ENCODE data around the gene PNKD. TPM values are rescaled to one million over a fixed set of nuclear protein-coding genes. Genes with fewer than 3 reads are reported as not detected.

The PNKD gene
- total RNA-seq, 1 experiment from 2014 or later = 58.1 TPM

- no TSS peak for BruUV-seq (replicated peaks)
- intact Hi-C loops (cut with micrococcal nuclease) = loop anchor here (1.0 to 2.0 kb wide), 4 partner anchors 55 to 166 kb away; partner anchors contain the start of gene CATIP
- peak overlapping the region; percentile 6; the same call in 1 of the 2 replicates for H3K4me2 ChIP-seq (ENCODE audit: low read length)
Observed at GRCh38 chr2:218301176-218301819, 31.0 kb downstream of the PNKD start.

More at GRCh38 chr2:218301176-218301819, 31.0 kb downstream of the PNKD start:
- Histone ChIP-seq H3K9me2 (ENCODE audit: insufficient read depth) (no peaks in the 10 kb centered on the region), H3K79me2 (ENCODE audit: insufficient read depth, low read length) (no peaks in the 10 kb centered on the region), H3K4me3 (replicated peaks in 1 of 2; ENCODE audit: low read depth in 1 of 2, low read length in 2 of 2) (no peak overlapping the region), H3K27me3 (ENCODE audit: insufficient read depth, low read length) (no peaks in the 10 kb centered on the region), H3K9me3 (ENCODE audit: control insufficient read depth in 1 of 2, insufficient read depth in 1 of 2, low read depth in 1 of 2, low read length in 2 of 2) (no peaks in the 10 kb centered on the region), H3K36me3 (ENCODE audit: control insufficient read depth in 1 of 2, insufficient read depth in 2 of 2, low read length in 2 of 2) (no peaks in the 10 kb centered on the region), H3K27ac (ENCODE audit: low read depth, low read length) (no peak overlapping the region), H3K9ac (ENCODE audit: low read length) (no peak overlapping the region), H4K20me1 (ENCODE audit: insufficient read depth) (no peaks in the 10 kb centered on the region), H3K4me1 (ENCODE audit: control insufficient read depth in 1 of 2, insufficient read depth in 2 of 2, low read length in 2 of 2) (peaks cover 16 to 30% of the 10 kb centered on the region in 2 experiments), H2AFZ (ENCODE audit: low read depth, low read length, poor library complexity, severe bottlenecking) (peak overlapping the region; percentile 55)
- ATAC-seq = peak; percentile 83
- TF ChIP-seq MAX (IDR thresholded peaks at IDR 0.05) (0 out of 2 replicates have a peak, but pooled peaks have one; percentile 12), RAD21 (IDR thresholded peaks at IDR 0.05; ENCODE audit: low read depth) (peak; percentile 98), POLR2AphosphoS5 (IDR thresholded peaks at IDR 0.05; ENCODE audit: low read depth, low read length) (peak; percentile 28; the same call in 1 of the 2 replicates), CTCF (IDR thresholded peaks at IDR 0.05 in 2 of 3, conservative IDR thresholded peaks at IDR 0.05 in 1 of 3; ENCODE audit: borderline replicate concordance in 1 of 3, insufficient read depth in 1 of 3, low read depth in 2 of 3, low read length in 2 of 3) (peak; percentile 93 to 98 (median 95)), FOSL1 (IDR thresholded peaks at IDR 0.05; ENCODE audit: low read depth) (no peak), YY1 (IDR thresholded peaks at IDR 0.05; ENCODE audit: extremely low read depth, insufficient replicate concordance, low read depth, low read length) (peak; percentile 64), CBX3 (IDR thresholded peaks at IDR 0.05; ENCODE audit: low read depth) (peak; percentile 96), ZBTB33 (IDR thresholded peaks at IDR 0.05; ENCODE audit: extremely low read depth, insufficient replicate concordance, low read length) (peak; percentile 59), SRF (IDR thresholded peaks at IDR 0.05; ENCODE audit: low read depth) (no peak)
- ChIA-PET RAD21 (ENCODE audit: low non-redundant PET in 1 of 2, low total read pairs in 2 of 2, uncharacterized antibody in 2 of 2, unreplicated experiment in 2 of 2) (interaction anchor here (0.8 to 1.0 kb wide), 2 partner anchors 55 to 95 kb away, joined by 3 to 5 read pairs; partner anchors contain the start of gene CATIP (in 1 of the 2)), CTCF (interaction anchor here (0.8 to 1.9 kb wide), 6 partner anchors 14 to 95 kb away, joined by 4 to 16 read pairs (median 4); partner anchors contain the start of gene CATIP), POLR2A (interaction anchor here (0.7 kb wide), 1 partner anchor 95 kb away, joined by 4 read pairs; no protein-coding TSS in a partner anchor)
- peak; percentile 91 for DNase-seq (ENCODE audit: low read depth, low spot score)
